LoVo (cell line): ENCODE measurements around the gene UBN2.
A peak's percentile ranks its signal among the peaks of the same experiment; 100 is the strongest.
"Not testable (repeated sequence)": the region's sequence is repeated elsewhere in the genome, so short reads cannot be mapped to it uniquely, and the experiment has no call there.

ENCODE experiments used
- DNase-seq: peaks from one replicate; pipeline ENCODE4 v3.0.0-alpha.2; 2016; ENCODE audit warnings: low spot score

The UBN2 gene

DNA sequence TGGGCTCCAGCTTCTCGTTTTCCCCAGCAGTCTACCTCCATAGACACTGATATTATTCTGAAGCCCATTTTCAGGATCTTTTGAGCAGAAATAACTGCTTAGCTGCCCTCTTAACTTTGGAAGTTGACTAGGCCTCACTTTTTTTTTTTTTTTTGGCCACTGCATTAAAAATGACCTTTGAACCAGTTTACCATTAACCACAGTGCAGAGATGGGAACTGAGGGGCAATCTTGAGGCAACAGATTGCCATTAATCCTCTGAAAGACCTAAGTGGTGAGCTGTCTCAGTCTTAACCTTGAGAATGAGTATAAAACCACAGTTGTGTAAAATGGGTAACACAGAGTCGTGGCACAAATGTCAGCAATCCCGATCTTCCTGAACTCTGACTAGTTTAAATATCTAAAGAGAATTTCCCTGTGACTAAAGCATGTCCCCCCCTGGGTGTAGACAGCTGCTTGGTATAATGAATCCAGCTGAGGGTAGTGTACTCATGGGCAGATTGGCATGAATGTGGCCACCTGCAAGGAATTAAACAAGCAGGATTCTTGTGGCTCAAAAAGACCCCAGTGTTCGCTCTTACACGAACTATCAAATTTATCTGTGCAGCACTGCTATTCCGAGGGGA lies 64.0 kb downstream of the UBN2 start:
- DNase-seq, result no peak

DNA sequence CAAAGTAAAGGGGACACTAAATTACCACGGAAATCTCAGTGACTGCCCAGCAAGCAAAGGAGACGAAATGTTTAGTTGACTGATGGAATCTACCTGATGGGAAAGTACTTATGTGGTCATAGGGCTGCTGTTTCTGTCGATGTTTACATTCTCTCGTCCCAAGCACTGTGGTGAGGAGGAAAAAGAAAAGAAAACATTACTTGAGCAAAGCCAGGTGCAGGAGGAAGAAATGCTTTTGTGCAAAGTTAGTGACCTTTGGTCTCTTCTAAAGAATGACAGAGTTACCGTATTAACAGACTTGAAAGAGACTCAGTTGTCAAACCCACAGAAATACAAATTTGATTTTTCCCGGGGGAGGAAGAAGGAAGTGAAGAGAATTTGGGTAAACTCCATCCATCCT lies 66.8 kb downstream of the UBN2 start:
- DNase-seq, result no peak

DNA sequence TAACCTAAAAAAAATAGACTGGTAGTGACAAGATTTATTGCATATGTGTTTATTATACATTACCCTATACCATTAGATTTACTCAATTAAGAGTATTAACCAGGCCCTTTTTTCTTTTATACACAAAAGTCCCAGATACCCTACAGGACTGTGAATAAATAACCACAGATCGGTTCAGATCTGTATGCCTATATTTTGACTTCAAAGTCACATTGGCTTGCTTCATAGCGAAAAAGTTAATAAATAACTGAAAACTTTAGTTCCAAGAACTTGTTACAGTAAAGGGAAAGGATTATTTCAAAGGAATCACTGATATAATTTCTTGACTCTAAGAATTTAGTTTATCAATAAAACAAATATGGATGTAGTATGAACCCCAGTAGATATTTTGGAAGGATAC lies 68.3 kb downstream of the UBN2 start:
- no peak for DNase-seq

DNA sequence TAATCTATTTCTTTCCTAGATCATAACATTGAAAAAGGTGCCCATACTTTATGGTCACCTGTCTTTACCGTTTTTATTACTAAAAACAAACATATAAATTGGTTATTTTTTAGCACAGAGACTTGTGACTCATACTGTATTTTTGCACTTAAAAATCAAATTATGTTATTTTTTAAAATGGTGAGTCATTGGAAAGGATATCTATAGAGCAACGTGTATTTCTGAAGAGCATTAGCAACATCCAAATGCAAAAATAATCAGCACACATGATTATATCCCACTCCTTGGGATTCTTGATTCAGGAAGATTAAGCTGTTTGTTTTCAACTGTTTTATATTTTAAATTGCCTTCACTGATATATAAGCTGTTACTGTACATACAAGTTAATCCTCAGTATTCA lies 69.4 kb downstream of the UBN2 start:
- no peak for DNase-seq

DNA sequence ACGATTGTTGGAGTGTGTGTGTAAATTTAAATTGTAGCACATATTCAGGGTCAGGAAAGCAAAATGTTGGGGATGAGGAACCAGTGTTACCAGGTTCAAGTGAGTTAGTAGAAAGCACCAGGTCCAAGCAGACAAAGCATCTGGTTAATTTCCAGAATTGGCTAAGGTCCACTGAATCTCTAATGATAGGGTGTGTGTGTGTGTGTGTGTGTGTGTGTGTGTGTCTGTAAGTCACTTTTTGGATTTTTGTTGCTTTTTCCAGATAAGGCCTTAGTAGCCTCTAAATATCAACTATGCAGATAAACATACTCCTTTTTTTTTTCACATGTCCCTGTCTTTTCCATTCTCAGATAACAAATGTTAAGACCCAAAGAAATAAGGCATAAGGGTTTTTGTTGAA lies 73.5 kb downstream of the UBN2 start:
- DNase-seq, result no peak

DNA sequence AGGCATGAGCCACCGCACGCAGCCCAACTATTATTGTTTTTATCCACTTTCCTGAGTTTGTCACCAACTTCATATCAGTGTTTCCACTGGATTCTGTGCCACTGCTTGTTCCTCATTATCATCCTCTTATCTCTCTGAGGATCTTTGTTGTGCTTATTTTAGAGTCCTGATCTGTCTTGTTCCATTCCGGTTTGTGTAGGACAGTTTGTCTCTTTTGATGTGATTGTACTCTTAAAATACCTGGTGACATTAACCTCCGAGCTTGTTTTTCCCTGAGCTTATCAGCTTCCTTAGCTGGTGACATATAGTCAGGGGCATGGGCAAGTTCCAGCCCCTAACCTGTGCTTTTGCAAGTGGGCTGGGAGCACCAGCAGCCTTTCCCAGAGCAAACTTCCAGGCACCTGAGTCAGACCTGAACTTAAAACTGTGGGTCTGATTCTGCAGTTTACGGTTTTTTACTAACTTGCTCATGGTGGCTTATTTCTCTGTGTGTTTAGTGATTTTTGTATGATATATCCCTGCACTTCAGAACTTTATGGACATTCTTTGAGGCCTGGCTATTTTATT lies 87.0 kb downstream of the UBN2 start:
- DNase-seq, result no peak

DNA sequence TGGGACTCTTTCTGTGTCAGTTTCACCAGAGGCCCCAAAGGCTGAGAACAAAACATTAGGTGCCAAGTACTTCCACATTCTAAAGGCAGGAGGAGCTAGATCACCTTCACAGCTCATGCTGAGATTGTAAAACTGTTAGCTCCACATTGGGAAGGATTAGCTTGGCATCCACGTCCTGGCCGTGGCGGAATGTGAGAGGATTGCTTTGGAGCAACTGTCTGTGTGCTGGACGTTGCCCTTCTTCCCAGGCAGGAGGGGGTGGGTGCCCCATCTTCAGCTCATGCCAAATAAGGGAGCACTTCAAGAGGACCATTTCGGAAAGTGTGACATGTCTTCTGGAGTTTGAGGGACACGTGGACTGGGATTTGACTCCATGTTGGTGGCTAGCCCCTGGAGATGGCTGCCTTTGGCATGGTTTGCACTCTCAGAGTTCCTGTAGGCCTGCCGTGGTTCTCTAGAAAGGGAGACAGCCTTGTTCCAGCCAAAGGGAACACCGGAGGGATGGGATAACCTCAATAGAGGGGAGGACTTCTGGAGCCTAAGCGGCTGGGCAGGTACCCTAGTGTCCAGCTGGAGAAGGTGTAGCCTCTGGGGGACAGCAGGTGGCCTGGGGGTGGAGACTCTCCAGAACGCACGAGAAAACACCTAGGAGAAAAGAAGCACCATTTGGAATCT lies 90.2 kb downstream of the UBN2 start:
- DNase-seq, result no peak

DNA sequence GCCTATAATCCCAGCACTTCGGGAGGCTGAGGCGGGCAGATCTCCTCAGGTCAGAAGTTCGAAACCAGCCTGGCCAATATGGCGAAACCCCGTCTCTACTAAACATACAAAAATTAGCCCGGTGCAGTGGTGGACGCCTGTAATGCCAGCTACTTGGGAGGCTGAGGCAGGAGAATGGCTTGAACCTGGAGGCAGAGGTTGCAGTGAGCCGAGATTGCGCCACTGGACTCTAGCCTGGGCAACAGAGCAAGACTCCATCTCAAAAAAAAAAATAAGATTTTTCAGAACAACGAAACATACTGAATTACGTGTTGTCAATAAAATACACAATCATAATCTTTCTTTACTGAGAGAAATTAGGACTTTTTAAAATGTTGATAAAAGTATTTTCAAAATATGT lies 93.7 kb downstream of the UBN2 start:
- not testable (repeated sequence) for DNase-seq

DNA sequence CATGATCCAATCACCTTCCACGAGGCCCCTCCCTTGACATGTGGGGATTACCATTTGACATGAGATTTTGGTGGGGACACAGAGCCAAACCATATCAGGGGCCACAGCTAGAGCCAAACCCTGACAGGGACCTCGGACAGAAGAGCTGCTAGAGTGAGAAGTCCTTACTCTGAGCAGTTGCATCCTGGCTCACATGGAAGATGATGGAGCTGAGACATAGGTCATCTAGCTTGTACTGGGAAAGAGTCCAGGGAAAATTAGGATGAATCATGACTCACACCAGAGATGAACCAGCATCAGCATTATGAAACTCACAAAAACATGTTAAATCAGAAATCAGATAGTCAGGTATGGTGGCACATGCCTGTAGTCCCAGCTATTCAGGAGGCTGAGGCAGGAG lies 97.3 kb downstream of the UBN2 start:
- no peak for DNase-seq

DNA sequence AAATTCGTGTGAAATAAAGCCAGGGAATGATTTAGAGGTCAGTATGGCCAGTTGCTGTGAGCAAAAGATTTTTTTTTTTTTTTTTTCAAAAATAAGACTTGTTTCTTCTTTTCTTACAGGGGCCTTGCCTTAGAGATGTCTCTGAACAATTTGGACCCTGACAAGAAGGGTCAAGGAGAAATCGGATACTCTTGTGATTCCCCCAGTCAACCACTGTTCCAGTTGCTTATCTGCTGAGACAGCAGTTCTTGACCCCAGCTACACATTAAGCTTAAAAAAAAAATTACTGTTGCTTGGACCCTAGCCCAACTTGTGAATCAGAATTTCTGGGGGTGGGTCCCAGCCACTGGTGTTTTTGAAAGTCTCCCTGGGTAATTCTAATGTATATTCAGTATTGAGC lies 98.1 kb downstream of the UBN2 start:
- no peak for DNase-seq

DNA sequence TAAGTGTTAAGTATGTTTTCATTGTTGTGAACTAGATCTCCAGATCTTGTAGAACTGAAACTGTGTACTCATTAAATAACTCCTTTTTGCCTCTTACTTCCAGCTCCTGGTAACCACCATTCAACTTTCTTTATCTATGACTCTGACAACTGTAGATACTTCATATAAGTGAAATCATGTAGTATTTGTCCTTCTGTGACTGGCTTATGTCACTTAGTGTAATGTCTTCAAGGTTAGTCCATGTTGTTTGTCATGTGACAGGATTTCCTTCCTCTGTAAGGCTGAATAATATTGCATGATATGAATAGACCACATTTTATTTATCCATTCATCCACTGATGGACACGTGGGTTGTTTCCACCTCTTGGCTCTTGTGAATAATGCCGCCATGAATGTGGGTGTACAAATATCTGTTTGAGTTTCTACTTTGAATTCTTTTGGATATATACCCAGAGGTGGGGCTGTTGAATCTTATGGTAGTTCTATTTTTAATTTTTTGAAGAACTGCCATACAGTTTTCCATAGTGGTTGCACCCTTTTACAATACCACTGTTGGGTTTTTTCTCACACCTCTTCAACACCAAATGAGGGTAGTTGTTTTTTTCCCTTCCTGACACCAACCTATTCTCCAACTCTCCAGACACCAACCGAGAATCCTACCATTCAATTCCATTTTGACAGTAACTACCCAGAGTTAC lies 99.4 kb downstream of the UBN2 start:
- no peak for DNase-seq

DNA sequence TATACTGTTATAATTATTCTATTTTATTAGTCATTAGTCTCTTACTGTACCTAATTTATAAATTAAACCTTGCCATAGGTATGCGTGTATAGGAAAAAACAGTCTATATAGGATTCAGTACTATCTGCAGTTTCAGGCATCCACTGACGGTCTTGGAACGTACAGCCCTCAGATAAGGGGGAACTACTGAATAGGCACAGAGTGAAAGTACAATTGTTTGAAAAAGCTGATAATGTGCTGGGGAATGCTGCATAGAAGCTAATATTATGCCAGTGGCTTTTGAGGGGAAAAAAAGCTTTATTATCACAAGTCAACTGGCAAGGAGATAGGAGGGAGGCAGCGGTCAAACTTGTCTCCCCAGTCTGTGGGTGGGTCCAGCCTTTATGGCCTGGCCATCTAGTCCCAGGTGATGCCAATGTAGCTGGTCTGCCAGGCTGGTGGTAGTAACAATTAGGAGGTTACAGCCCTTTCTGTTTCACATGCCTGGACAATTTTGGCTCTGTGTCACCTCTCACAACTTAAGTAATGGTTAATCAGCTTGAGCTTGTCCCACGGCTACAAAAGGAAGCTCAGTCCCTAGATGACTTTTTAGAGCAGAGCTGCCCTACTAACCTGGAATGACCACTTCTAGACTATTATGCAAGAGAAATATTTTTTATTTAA lies 101.8 kb downstream of the UBN2 start:
- no peak for DNase-seq

DNA sequence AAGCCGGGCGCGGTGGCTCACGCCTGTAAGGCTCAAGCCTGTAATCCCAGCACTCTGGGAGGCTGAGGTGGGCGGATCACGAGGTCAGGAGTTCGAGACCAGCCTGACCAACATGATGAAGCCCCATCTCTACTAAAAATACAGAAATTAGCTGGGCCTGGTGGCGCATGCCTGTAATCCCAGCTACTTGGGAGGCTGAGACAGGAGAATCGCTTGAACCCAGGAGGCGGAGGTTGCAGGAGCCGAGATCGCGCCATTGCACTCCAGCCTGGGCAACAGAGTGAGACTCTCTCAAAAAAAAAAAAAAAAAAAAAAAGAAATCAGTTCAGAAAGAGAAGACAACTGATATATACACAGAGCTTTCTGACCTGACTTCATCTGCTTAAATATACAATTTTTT lies 102.4 kb downstream of the UBN2 start:
- DNase-seq, result not testable (repeated sequence)

DNA sequence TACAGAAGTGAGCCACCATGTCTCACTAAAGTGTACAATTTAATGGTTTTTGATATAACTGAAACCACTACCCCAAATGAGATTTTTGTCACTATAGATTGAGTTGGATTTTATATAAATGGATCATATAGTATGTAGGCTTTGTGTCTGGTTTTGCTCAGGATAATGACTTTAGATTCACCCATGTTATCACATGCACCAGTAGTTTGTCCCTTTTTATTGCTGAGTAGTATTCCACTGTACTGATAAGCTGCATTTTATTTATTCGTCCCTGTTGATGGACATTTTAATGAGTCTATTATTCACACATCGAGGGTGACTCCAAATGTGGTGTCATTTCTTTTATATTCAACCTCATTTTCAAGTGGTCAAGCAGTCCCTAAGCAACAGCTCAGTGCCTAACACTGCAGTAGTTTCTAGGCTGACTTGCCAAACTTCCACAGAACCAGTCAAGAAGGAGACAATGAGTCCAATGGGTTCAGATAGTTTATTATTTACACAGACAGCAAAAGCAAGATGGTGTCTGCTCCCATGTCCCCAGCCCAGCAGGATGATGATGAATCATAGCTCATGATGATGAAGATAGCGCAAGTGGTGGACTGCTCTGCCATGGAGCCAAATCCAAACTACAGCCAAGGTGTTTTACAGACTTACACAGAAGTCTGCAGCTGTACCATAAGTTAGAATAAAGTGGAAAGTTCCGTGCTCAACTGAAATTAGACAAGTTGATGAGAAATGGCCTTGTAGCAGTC lies 103.5 kb downstream of the UBN2 start:
- no peak for DNase-seq

DNA sequence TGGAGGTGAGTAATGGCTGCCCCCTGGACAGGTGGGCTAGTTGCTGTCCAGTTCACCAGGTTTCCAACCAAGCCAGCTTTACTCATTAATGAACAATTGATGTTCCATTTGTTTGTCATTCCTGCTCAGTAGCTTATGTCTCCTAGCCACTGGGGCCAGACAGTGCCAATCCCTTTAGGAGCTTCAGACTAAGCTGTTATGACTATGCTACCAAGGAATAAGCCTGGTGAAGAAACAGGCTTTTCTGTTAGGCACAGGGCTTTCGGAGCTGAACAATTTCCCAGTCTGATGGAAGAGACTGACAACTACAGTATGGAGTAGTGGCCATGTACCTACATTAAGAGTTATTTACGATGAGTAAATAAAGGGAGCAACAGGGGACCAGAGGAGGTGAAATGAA lies 108.0 kb downstream of the UBN2 start:
- DNase-seq, result no peak

DNA sequence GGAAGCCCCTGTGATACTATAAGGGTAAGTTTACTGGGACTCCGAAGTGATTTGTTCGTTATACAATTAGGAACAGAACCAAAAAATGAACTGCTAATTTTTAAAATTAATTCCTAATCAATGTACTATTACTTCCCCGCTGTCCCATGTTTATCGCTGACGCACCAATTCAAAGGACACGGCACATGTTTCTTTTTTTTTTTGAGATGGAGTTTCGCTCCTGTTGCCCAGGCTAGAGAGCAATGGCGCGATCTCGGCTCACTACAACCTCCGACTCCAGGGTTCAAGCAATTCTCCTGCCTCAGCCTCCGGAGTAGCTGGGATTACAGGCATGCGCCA lies 108.6 kb downstream of the UBN2 start:
- no peak for DNase-seq

DNA sequence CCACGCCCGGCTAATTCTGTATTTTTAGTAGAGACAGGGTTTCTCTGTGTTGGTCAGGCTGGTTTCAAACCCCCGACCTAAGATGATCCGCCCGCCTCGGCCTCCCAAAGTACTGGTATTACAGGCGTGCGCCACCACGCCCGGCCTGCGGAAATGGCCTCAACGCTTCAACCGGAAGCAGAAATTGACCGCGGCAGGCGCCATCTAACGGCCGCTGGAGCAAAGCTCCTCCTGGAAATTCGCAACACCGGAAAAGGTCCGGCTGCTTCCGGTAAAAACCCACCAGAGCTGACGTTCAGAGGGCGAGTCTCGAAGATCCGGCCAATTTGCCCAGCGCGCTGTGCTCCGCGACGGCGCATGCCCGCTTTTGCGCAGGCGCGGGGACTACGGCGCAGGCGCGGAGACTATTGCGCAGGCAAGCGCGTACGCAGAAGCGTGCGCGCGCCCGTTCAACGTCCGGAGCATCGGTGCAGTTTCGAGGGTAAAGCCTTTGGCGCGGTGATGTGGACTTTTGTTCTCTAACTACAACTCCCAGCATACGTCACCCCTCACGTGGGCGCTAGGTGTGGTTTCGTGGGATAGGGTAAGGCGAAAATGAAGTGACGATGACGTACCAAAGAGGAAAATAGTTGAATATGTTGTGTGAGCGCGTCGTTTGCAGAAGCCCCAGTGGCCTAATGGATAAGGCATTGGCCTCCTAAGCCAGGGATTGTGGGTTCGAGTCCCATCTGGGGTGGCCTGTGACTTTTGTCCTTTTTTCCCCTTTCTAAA lies 109.2 kb downstream of the UBN2 start:
- peak; percentile 100 for DNase-seq

DNA sequence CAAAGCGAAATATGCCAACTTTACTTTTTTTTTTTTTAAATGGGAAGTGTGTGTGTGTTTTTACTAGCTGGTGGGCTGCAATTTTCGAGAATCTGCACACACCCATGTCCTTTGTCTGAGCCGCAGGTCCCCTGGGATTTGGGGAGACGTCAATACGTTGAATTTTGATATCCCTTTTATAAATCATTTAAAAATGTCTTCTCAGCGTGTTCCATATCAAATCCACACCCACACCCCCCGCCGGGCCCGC lies 109.7 kb downstream of the UBN2 start:
- no peak for DNase-seq

DNA sequence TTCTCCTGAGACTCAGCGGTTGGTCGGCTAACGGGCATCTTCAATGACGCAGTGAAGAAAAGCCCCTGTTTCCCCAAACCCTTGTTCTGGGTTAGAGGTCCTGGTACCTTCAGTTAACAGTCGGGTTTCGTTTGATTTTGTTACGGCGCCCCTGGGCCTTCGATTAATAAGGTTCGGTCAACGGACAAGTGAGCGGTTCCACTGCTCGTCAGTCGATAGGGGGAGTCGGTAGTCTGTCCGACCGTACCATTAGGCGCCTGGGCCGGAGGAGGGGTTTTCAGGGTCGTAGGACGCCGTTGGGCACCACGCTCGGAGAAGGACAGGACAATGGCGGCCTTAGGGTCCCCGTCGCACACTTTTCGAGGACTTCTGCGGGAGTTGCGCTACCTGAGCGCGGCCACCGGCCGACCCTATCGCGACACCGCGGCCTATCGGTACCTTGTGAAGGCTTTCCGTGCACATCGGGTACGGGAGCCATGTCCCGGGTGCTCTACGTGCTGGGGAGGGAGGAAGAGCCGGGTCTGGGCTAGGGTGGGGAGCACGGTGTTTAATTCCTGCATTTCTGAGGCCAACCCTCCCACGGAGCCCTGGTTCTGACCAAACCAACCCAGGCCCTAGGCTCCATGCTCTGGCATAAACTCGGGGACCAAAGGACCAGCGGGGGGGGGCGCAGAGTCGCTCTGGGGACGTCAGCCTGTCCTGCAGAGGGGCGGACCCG lies 110.2 kb downstream of the UBN2 start, which contains the start of gene FMC1:
Gene FMC1, plus strand, starts transcription at position 280 of the 718 bp plus-strand sequence. Its CDS starts 48 bp downstream, at position 328.
- DNase-seq, result peak; percentile 95

DNA sequence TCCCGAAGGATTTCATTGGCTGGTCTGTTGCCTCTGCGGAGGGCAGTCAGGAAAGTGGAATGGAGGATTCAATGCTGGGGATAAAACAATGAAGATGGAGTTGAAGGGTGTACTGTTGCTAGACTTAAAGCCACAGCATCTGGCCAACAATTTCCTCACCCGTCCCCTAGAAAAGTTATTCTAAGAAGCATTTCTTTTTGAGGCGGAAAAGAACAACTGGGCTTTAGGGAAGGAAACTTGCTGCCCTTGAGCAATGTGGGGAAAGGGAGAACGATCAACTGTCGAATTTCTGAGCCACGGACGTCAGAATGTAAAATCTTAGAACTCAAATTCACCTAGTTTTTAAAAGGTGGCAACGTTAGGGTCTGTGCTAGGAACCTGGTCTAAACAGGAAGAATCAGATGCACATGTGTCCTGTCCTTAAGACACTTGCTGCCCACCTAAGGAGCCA lies 110.8 kb downstream of the UBN2 start:
- DNase-seq, result no peak

DNA sequence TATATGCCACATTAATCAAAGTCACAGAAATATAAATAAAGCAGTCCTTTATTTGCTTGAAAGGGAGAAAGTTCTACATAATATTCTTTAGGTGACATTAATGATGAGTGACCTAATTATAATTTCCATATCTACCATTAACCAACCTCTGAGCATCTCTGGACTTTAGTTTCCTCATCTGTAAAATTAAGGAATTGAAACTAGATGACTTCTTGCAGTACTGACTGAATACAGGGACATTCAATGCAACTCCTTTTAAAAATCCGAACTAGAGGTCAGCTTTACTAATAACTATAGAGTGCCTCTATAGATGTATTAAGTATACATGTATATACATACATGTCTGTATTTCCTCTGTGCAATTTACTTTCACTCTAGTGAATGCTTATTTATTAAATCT lies 114.0 kb downstream of the UBN2 start:
- no peak for DNase-seq
